GM19397 (cell line): ENCODE measurements around the gene TEX47.

Experiments used
- ATAC-seq: cut with Tn5 transposase; IDR thresholded peaks from one replicate; pipeline ENCODE4 v1.9.1; 2021; ENCODE audit warnings: mild to moderate bottlenecking, moderate library complexity; ENCODE audit not compliant: unreplicated experiment

The TEX47 gene

DNA sequence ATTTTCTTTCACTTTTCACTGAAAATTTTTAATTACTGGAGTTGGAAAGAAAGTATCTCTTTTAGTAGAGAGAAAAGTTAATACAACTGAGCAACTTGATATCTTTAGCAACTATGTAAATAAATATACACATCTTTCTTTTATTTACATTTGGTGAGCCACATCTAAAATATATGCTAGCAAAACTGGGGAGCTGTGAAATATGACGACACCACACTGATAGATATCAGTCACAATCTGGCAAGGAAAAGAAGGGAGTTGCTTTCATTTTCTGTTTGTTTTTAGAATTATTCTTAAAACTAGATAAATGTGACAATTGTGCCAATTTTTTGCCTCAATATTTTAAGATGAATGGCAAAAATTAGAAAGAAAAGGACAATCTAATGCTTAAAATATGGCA lies 38.7 kb downstream of the TEX47 start:
- no peak for ATAC-seq

DNA sequence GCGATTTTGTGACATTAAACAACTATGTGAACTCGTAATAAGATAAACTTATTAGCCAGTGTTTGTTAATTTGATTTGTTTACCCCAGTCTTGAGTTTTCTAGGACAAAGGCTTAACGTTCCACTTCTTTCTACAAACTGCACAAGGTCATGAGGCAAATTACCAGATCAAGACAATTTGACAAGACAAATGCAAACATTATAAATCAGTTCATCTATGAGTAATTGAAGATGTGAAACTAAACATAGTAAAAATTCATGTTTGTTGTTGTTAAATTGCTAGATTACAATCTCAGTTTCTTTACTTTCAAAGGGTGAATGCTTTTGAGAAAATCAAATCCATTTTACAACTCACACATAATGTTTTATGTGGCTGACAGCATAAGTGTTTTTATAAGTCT lies 49.4 kb downstream of the TEX47 start:
- no peak for ATAC-seq
